ENCODE results near the gene EHD4.

The EHD4 gene

DNA sequence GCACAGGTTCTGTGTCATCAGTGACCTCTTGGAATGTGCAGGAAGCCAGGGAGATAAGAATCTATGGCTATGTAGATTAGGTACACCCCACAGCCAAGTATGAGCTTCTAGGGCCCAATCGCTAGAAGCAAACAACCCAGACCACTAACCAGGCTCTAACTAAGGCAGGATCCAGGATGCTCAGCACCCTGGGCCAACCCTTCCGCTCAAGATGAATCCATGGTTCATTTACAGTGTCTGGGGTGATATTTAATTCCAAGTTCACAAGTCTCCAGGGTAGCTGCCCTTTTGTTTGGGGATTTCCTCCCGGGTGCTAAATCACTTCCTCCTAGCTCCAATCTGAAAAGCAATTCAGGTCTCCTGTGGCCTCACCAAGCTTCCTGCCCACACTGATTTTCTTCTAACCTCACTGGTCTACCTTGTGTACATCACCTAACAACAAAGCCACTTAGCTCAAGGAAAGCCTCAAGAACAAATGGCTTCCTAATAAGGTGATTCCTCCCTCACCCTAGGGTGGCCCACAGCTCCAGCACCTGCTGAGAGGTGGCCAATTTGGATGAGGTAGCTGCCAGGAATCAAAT lies 2.4 kb downstream of the EHD4 start:
- TF ChIP-seq SIN3A (IDR thresholded peaks at IDR 0.05; ENCODE audit: borderline replicate concordance, insufficient read depth, low read length) (no peak), POLR2AphosphoS5 (IDR thresholded peaks at IDR 0.05; ENCODE audit: low read depth, low read length) (no peak), TAF1 (IDR thresholded peaks at IDR 0.05; ENCODE audit: borderline replicate concordance, insufficient read depth, low read length) (no peak), FOXP2 (optimal IDR thresholded peaks at IDR 0.05; ENCODE audit: borderline replicate concordance, extremely low read depth, extremely low read length, insufficient read depth) (no peak)
- TF ChIP-seq, protein P1, sequence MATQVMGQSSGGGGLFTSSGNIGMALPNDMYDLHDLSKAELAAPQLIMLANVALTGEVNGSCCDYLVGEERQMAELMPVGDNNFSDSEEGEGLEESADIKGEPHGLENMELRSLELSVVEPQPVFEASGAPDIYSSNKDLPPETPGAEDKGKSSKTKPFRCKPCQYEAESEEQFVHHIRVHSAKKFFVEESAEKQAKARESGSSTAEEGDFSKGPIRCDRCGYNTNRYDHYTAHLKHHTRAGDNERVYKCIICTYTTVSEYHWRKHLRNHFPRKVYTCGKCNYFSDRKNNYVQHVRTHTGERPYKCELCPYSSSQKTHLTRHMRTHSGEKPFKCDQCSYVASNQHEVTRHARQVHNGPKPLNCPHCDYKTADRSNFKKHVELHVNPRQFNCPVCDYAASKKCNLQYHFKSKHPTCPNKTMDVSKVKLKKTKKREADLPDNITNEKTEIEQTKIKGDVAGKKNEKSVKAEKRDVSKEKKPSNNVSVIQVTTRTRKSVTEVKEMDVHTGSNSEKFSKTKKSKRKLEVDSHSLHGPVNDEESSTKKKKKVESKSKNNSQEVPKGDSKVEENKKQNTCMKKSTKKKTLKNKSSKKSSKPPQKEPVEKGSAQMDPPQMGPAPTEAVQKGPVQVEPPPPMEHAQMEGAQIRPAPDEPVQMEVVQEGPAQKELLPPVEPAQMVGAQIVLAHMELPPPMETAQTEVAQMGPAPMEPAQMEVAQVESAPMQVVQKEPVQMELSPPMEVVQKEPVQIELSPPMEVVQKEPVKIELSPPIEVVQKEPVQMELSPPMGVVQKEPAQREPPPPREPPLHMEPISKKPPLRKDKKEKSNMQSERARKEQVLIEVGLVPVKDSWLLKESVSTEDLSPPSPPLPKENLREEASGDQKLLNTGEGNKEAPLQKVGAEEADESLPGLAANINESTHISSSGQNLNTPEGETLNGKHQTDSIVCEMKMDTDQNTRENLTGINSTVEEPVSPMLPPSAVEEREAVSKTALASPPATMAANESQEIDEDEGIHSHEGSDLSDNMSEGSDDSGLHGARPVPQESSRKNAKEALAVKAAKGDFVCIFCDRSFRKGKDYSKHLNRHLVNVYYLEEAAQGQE (IDR thresholded peaks at IDR 0.05; ENCODE audit: insufficient read depth in 1 of 2, low read depth in 2 of 2, low read length in 2 of 2) = no peak

DNA sequence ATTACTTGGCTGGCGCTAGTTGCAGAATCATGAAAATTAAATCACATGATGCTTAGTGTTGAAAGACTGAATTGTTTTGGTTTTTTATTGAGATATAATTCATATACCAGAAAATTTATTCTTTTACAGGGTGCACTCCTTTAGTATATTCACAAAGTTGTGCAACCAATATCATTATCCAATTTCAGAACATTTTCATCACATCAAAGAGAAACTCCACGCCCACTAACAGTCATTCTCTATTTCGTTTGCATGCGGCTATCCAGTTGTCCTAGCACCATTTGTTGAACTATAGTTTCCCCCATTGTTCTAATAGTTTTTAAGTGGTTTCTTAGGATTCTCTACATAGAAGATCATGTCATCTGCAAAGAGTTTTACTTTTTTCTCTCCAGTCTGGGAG lies 3.7 kb downstream of the EHD4 start:
- TF ChIP-seq, protein P1 (IDR thresholded peaks at IDR 0.05; ENCODE audit: insufficient read depth in 1 of 2, low read depth in 2 of 2, low read length in 2 of 2) = no peak
- no peak for TF ChIP-seq FOXP2 (optimal IDR thresholded peaks at IDR 0.05; ENCODE audit: borderline replicate concordance, extremely low read depth, extremely low read length, insufficient read depth)
- TF ChIP-seq TAF1 (IDR thresholded peaks at IDR 0.05; ENCODE audit: borderline replicate concordance, insufficient read depth, low read length) = no peak
- TF ChIP-seq SIN3A (IDR thresholded peaks at IDR 0.05; ENCODE audit: borderline replicate concordance, insufficient read depth, low read length) = no peak
- TF ChIP-seq POLR2AphosphoS5 (IDR thresholded peaks at IDR 0.05; ENCODE audit: low read depth, low read length) = no peak

DNA sequence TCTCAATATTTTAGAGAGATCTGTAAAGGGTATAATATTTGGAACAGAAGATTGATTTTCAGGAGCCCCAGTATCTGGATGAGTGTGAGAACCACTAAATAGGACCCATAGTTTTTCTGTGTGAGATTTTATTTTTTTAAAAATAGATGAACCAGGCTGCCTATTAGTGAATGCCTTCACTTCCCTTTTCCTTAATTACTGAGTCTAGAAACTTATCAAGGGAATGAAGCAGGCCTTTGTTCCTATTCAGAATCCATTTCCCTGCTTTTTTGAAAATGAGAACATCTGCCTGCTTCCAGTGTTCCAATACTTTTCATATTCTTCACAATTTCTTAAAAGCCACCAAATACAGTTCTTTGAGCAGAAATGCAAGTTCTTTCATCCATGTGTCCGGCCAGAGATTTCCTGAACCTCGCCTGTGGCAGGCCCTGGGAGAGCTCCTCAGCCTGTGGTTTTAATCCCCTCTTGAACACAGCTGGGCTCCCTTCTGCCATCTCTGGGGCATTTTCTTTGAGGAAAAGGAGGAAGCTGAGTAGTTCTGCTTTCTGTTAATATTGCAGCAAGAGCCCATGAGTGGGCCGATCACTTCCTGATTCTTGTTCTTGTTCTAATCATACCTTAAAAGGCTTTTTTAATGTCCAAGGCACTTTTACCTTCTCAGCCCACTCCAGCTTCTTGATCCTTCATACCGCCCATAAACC lies 4.7 kb downstream of the EHD4 start:
- TF ChIP-seq FOXP2 (optimal IDR thresholded peaks at IDR 0.05; ENCODE audit: borderline replicate concordance, extremely low read depth, extremely low read length, insufficient read depth) = no peak
- TF ChIP-seq SIN3A (IDR thresholded peaks at IDR 0.05; ENCODE audit: borderline replicate concordance, insufficient read depth, low read length) = no peak
- no peak for TF ChIP-seq POLR2AphosphoS5 (IDR thresholded peaks at IDR 0.05; ENCODE audit: low read depth, low read length)
- no peak for TF ChIP-seq TAF1 (IDR thresholded peaks at IDR 0.05; ENCODE audit: borderline replicate concordance, insufficient read depth, low read length)
- TF ChIP-seq, protein P1 (IDR thresholded peaks at IDR 0.05; ENCODE audit: insufficient read depth in 1 of 2, low read depth in 2 of 2, low read length in 2 of 2) = no peak

DNA sequence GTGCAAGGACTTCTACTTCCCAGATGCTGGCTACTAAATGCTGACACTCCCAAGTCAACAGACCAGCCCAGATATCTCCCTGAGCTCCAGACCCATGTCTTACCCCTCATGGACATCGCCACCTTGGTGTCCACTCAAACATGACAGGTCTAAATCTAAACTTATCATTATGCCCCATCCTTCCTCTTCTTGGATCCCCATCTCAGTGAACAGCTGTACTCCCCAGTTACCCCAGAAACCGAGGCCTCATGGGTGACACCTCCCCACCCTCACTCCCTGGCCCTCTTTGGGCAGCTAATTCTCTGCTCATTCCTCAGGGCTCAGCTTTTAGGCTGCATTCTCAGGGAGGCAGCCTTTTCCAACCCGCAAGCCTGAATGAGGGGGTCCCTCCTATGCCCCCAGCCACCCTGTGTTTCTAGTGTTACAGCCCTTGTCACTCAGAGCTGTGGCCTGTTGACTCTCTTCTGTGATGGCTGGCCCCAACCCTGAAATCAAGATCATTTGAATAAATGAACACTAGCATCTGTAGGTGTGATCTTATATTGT lies 5.4 kb downstream of the EHD4 start:
- TF ChIP-seq, protein P1 (IDR thresholded peaks at IDR 0.05; ENCODE audit: insufficient read depth in 1 of 2, low read depth in 2 of 2, low read length in 2 of 2) = no peak
- TF ChIP-seq FOXP2 (optimal IDR thresholded peaks at IDR 0.05; ENCODE audit: borderline replicate concordance, extremely low read depth, extremely low read length, insufficient read depth) (no peak), TAF1 (IDR thresholded peaks at IDR 0.05; ENCODE audit: borderline replicate concordance, insufficient read depth, low read length) (no peak), POLR2AphosphoS5 (IDR thresholded peaks at IDR 0.05; ENCODE audit: low read depth, low read length) (no peak), SIN3A (IDR thresholded peaks at IDR 0.05; ENCODE audit: borderline replicate concordance, insufficient read depth, low read length) (no peak)

Measured in PFSK-1 (cell line).